Left ventricle myocardium superior (tissue), 1 donor: ENCODE results near the gene PRELP. TPM values are rescaled to one million over a fixed set of nuclear protein-coding genes. Genes with fewer than 3 reads are reported as not detected.

ENCODE experiments used
- ATAC-seq: fragments of 200-7000 bp; cut with Tn5 transposase; one replicate; pipeline ENCODE4 v1.9.1; 2020; ENCODE audit warnings: mild to moderate bottlenecking, moderate library complexity
- DNase-seq: peaks from one replicate; pipeline ENCODE4 v3.0.0-alpha.2; 2020
- intact Hi-C: fragments of 100-400 bp; cut with micrococcal nuclease; formaldehyde crosslinking; loops from one replicate; pipeline ENCODE4 v1.11.0; 2022
- total RNA-seq: library from RNA; stranded (reverse); fragmentation: NEBNext Ultra II Directional; extraction: Animal tissue kit (Norgen Biotek cat#: 25700); gene quantifications from one replicate; pipeline ENCODE4 v1.2.1, GENCODE V29; 2021
- donor health status: DM: no; HTN: yes; CAD: no; lungs with severe emphysema.

Gene PRELP
- total RNA-seq, 1 donor from 2014 or later: 22.5 TPM

GRCh38 chr1:203470240-203470639, 5.4 kb upstream of the PRELP start:
- intact Hi-C loops: no loop called here
- no peak for ATAC-seq
- DNase-seq: no peak

DNA sequence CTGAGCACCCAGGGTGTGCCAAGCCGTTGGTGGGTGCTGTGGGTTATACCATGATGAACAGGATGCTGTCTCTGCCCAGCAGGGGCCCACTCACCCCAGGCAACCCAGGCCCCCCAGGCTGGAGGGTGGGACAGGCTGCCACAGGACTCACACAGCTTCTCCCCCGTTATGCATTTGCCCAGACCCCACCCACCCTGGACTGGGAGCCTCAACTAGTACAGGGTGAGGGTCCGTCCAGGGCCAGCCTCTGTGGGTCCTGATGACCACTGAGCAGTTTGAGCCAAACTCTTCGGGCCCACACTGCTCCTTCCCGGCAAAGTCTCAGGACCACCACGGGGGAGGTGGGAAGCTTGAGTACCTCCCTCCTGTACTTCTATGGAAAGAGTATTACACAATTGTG, 3.8 kb upstream of the PRELP start:
- intact Hi-C loops: no loop called here
- no peak for DNase-seq
- ATAC-seq: no peak

DNA sequence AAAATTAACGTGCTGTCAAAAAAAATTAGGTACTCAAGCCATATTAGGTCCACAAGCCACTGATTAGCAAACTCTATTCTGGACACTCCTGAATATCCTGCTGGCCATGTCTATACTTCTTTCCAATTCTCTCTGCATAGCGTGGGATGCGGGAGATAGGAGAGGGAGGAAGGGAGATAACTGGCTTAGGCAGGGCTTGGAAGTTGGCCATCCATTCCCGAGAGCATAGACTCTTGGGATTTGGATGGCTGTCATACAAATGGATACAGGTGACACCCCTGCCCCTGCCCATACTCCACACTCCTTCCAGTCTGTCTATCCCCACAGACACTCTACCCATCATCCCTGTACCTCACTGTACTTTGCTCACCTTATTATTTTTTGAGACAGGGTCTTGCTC, 2.3 kb upstream of the PRELP start:
- intact Hi-C loops: no loop called here
- DNase-seq (no peak), ATAC-seq (no peak)

DNA sequence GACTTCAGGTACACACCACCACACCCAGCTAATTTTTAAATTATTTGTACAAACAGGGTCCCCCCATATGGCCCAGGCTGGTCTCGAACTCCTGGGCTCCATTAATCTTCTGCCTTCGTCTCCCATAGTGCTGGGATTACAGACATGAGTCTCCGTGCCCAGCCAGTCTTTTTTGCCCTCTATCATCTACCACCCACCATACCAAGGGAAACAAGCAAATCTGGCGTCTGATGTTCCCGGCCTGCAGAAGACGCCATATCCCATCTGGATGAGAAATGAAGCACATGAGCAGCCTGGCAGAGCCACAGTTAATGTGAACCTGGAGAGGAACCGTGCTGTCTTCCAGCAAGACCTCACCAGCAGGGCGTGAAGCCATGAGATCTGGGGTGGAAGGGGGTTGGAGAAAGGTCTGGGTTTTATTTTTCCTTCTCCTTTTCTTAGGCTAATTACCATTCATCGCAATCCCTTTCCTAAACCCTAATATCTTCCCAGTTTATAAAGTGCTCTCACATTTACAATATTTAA, 1.8 kb upstream of the PRELP start:
- intact Hi-C loops: no loop called here
- DNase-seq: no peak
- no peak for ATAC-seq

- intact Hi-C loops: no loop called here
- DNase-seq (no peak), ATAC-seq (no peak)
Measured at GRCh38 chr1:203476216-203476814, 709 bp downstream of the PRELP start.

DNA sequence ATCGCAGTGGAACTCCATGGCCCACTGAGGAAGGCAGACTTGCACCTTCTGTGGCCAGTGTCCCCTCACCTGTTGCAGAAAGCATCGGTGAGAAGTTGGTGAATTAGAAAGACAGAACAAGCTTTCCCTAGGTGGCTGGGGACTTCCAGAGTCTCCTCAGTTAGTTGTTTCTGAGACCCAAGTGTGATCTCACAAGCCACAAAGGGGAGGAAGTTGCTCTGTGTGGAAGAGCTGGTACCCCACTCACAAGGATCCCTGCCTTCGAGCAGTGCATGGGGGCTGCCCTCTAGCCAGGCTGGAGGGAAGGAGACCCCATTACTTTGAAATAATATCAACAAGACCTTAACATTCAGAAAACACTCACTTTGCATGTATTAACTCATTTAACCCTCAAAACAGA, 2.1 kb downstream of the PRELP start:
- no peak for DNase-seq
- intact Hi-C loops: no loop called here
- ATAC-seq: no peak

DNA sequence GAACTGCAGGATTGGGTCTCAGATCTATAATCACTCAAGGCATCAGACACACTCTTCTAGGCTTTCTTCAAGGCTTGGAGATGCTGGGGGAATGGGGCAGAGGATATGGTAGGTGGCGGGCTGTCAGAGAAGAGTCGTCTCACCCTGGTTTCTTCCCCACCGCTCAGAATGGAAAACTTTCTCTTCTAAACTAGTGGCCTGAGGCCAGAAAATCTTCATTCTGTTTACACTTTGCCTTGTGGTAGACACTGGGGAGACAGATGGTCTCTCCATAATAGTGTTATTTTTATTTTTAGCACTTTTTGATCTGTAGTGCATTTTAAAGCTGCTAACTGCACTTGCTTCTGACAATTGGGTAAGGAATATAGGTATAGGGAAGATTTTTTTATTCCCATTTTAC, 2.6 kb downstream of the PRELP start:
- intact Hi-C loops: no loop called here
- ATAC-seq (no peak), DNase-seq (no peak)

DNA sequence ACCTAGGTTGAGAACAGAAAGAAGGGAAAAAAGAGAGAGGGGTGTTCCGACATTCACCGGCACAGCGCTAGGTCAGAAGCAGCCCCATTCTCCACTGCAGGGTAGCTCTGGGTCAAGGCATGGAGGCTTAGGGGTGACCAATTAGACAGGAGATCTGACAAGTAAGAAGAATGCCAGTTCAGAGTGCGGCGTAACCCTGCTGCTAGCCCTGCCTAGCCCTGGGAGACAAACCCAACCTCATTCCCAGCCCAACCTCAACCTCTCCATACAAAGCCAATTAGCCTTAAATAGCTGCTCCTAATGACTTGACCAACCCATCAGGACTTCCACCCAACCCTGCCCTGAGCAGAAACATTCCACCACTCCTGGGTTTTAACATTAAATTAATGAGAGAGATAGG, 3.4 kb downstream of the PRELP start:
- DNase-seq (no peak), ATAC-seq (no peak)
- intact Hi-C loops: no loop called here

- intact Hi-C loops: no loop called here
- DNase-seq (no peak), ATAC-seq (no peak)
Measured at GRCh38 chr1:203479646-203480045, 4.0 kb downstream of the PRELP start.

DNA sequence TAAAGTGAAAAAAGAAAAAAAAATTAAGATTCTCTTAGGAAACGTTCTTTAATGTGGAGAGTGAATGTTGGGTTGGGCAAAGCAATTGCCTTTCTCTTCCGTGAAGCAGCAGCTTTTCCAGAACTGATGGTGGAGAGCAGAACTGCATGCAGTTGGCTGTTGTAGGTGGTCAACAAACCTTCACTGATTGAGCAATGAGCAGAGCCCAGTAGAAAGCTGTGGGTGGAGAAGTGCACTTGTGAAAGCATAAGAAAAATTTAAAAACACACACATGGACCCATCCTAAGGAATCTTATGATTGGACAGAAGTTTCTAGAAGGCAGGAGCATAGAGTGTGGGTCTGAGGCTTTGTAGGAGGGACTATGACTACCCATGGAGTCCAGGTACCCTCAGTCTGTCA, 4.5 kb downstream of the PRELP start:
- intact Hi-C loops: no loop called here
- no peak for DNase-seq
- ATAC-seq: peak; percentile 46

DNA sequence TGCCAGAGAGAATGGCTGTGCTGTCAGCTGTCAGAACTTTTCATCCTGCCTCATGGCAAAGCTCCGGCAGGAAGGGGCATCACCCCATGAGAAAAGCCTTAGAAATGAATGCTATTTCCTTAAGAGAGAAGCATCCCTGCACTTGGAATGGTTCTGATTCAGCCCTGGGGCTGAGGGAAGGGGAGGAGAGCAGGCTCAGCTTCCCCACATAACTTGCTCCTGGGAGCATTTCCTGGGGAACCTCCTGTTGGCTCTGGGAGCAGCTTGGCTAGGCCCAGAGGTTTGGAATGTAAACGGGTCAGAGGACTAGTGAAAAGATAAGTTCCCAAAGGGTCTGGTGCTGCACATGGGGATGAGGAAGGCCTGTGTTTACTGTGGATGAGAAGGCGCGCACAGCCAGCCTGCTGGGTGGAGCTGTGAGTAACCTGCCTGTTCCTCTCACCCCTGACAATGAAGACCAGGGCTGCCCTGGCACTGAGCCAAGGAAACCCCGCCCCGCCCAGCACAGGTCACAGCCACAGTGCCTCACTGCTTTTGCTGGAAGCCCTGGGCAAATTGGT, 5.0 kb downstream of the PRELP start:
- peak; percentile 73 for ATAC-seq
- intact Hi-C loops: no loop called here
- peak; percentile 74 for DNase-seq

GRCh38 chr1:203481196-203481595, 5.6 kb downstream of the PRELP start:
- no peak for DNase-seq
- intact Hi-C loops: no loop called here
- no peak for ATAC-seq

DNA sequence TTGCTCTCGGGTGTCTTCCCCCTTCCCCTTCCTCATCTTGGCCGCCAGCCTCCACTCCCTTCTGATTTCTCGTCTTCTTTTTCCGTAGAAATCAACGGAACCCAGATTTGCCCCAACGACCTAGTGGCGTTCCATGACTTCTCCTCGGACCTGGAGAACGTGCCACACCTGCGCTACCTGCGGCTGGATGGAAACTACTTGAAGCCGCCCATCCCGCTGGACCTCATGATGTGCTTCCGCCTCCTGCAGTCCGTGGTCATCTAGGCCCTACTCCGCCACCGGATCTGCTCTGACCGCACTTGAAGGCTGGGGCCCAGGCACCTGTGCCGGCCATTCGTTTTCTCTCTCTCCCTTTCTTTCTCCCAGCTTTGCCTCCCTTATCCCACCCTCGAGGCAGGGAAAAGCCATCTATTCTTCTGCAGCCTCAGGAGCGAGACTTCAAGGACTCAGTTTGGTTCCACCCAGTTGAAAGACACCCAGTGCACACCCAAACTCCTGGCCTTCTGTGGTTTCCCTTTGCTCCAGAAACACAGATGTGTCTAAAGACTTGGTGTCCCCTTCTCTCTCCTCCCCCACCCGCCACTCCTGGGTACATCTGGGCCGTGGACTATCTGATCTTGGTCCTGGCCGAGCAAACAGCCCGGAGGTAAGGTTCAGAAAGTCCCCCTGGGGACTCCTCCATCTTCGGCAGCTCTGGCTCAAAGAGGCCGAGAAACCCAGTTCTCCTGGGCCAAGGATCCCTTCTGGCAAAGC, 11.2 kb downstream of the PRELP start:
- ATAC-seq: peak; percentile 32
- intact Hi-C loops: loop anchor here (5.0 kb wide), 1 partner anchor 144 kb away; no protein-coding TSS in a partner anchor
- DNase-seq: no peak

DNA sequence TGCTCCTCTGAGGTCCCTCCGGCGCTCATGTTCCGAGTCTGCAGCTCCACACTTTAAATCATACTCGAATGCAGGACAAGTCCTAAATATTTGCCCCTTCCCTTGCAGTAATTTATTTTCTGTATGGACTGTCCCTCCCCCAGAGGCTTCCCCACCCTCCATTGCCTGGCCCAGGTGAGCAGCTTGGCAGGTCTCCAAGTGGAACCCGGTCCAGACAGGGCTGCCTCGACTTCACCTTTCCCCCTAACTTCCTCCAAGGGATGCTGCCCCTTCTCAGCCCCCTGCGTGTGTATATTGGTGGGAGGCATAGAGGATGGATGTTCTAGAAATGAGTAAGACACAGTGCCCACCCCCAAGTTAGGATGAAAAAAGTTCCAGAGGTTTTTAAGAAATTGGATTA, 12.9 kb downstream of the PRELP start:
- intact Hi-C loops: loop anchor here (5.0 kb wide), 1 partner anchor 146 kb away; no protein-coding TSS in a partner anchor
- DNase-seq (no peak), ATAC-seq (no peak)

- DNase-seq (no peak), ATAC-seq (no peak)
- intact Hi-C loops: no loop called here
Measured at GRCh38 chr1:203490607-203491006, 15.0 kb downstream of the PRELP start.

- intact Hi-C loops: no loop called here
- DNase-seq (no peak), ATAC-seq (no peak)
Measured at GRCh38 chr1:203491664-203492063, 16.1 kb downstream of the PRELP start.

- intact Hi-C loops: no loop called here
- no peak for ATAC-seq
- DNase-seq: no peak
Measured at GRCh38 chr1:203492082-203492747, 16.6 kb downstream of the PRELP start.

GRCh38 chr1:203492748-203493130, 17.1 kb downstream of the PRELP start:
- DNase-seq (no peak), ATAC-seq (no peak)
- intact Hi-C loops: no loop called here

GRCh38 chr1:203493901-203494300, 18.3 kb downstream of the PRELP start, which contains the start of gene OPTC:
Gene OPTC (plus strand): TSS chr1:203494153. CDS start chr1:203496006, 1,853 bp downstream.
- ATAC-seq: no peak
- intact Hi-C loops: no loop called here
- DNase-seq: no peak

GRCh38 chr1:203495845-203496244, 20.2 kb downstream of the PRELP start:
- ATAC-seq: no peak
- no peak for DNase-seq
- intact Hi-C loops: no loop called here
